Measurements from ENCODE around the gene GOLGA8O.
"Not testable (repeated sequence)": the region's sequence is repeated elsewhere in the genome, so short reads cannot be mapped to it uniquely, and the experiment has no call there.

GRCh38 chr15:32403192-32403591, 52.2 kb downstream of the GOLGA8O start, which contains the start of gene GOLGA8K:
- not testable (repeated sequence) for TF ChIP-seq POLR2A (IDR thresholded peaks at IDR 0.05; ENCODE audit: low read length); GATA1 (IDR thresholded peaks at IDR 0.05; ENCODE audit: low read depth, low read length)

All from erythroblast (primary cell).